Fibroblast of mammary gland (primary cell): ENCODE measurements around the gene FLCN.
"Not testable (repeated sequence)": the region's sequence is repeated elsewhere in the genome, so short reads cannot be mapped to it uniquely, and the experiment has no call there.

ENCODE experiments used
- DNase-seq: peaks from one replicate; pipeline ENCODE4 v3.0.0-alpha.2; 2010; ENCODE audit warnings: low read depth
- H3K4me3 ChIP-seq: 2 replicates; pipeline ENCODE4 v1.5.1; 2011; ENCODE audit warnings: low read depth, mild to moderate bottlenecking, low read length, moderate library complexity; ENCODE audit not compliant: control insufficient read depth
- TF ChIP-seq, protein P1 (sequence below): conservative IDR thresholded peaks from 2 replicates; pipeline ENCODE4 v1.5.1; 2011; ENCODE audit warnings: low read depth, low read length, inconsistent platforms; ENCODE audit not compliant: control insufficient read depth, insufficient read depth

The FLCN gene

DNA sequence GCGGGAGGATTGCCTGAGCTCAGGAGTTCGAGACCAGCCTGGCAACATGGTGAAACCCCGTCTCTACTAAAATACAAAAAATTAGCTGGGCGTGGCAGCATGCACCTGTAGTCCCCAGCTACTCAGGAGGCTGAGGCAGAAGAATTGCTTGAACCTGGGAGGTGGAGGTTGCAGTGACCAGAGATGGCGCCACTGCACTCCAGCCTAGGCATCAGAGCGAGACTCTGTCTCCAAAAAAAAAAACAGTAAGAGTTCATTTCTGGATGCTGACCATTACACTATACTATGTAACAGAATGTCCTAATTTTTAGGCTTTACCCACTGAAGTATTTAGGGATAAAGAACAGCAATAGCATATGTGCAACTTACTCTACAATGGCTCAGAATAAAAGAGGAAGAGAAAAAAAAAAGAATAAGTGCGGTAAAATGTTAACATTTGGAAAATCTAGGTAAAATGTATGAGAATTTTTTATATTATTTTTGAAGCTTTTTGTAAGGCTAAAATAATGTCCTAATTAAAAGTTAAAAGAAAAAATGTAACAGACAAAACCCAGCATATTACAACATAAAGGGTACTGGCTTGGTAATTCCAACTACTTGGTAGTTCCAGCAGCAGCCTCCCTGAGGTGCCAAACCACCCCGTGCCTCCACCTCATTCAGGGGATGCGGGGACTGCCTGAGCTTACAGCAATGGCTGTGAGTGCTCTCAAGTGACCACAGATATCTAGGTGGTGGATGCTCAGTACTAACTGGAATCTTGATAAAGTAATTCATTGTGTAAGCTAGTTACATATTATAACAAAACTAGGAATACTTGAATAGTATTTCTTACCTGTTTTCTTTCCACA lies 33.2 kb upstream of the FLCN start:
- peak; percentile 13 for DNase-seq
- TF ChIP-seq, protein P1, sequence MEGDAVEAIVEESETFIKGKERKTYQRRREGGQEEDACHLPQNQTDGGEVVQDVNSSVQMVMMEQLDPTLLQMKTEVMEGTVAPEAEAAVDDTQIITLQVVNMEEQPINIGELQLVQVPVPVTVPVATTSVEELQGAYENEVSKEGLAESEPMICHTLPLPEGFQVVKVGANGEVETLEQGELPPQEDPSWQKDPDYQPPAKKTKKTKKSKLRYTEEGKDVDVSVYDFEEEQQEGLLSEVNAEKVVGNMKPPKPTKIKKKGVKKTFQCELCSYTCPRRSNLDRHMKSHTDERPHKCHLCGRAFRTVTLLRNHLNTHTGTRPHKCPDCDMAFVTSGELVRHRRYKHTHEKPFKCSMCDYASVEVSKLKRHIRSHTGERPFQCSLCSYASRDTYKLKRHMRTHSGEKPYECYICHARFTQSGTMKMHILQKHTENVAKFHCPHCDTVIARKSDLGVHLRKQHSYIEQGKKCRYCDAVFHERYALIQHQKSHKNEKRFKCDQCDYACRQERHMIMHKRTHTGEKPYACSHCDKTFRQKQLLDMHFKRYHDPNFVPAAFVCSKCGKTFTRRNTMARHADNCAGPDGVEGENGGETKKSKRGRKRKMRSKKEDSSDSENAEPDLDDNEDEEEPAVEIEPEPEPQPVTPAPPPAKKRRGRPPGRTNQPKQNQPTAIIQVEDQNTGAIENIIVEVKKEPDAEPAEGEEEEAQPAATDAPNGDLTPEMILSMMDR: peak; percentile 25
- H3K4me3 ChIP-seq: no peak overlapping the region

DNA sequence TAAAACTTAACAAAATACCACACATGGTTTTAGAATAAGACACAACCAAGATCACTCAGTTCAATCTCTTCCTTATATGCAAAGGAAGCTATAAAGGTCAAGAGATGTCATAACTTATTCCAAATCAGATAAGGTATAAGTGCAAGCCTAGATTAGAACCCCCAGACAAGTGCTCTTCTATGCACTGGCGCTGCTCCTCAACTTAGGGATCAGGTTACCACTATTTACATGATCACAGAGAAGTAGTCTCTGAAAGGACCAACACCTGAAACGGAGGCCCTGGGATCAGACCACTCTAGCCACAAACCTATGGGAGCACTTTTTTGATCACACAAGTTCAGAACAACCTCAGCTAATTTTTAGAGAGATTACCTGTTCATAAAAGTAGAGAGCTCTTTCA lies 27.5 kb upstream of the FLCN start:
- H3K4me3 ChIP-seq: no peak overlapping the region
- DNase-seq: no peak
- TF ChIP-seq, protein P1: no peak

DNA sequence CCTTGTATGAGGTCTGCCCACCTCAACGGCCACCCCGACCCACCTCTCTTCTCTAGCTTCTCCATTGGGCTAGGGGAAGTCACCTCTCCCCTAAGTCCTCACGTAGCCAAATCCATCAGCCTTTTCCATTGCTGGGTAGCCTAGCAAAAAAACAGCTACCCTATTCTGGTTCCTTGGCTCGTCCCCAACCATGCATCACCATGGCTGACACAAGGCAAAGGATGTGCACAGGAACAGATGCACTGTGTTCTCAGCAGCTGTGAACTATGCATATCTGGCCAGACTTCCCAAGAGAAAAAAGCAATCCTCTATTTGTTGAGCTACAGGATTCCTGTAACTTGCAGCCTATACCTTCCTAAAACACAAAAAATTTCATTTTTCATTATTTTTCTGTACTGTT lies 22.0 kb upstream of the FLCN start:
- TF ChIP-seq, protein P1: no peak
- DNase-seq: no peak
- no peak overlapping the region for H3K4me3 ChIP-seq

DNA sequence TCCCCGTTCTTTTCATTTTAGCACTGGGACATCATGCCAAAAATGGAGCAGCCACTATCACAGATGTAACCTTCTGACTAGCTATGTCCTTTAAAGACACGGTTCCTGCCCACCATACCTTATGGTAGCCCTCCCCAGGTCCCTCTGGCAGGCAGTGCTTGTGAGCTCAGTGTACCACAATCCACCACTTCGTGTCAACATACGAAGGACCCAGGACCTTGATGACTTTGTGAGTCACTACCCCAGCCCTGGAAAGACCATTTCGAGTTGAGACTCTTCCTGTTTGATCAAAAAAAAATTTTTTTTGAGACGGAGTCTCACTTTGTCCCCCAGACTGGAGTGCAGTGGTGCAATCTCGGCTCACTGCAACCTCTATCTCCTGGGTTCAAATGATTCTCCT lies 21.0 kb upstream of the FLCN start:
- H3K4me3 ChIP-seq: no peak overlapping the region
- TF ChIP-seq, protein P1: no peak
- DNase-seq: no peak

DNA sequence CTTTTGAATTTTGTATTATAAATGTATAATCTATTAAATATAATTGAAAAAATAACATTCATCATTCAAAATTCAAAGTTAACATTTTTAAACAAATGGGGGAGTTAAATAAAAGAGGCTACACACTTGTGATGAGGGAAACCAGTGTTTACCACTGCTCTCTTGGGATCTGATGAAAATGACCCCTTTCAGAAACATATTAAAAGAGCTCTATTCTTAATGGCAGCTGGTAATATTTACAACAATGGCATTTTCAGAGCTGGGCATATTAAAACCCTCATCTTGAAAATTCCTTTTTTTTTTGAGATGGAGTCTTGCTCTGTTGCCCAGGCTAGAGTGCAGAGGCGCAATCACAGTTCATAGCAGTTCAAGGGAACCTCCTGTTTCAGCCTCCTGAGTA lies 19.3 kb upstream of the FLCN start:
- no peak overlapping the region for H3K4me3 ChIP-seq
- DNase-seq: no peak
- TF ChIP-seq, protein P1: no peak

DNA sequence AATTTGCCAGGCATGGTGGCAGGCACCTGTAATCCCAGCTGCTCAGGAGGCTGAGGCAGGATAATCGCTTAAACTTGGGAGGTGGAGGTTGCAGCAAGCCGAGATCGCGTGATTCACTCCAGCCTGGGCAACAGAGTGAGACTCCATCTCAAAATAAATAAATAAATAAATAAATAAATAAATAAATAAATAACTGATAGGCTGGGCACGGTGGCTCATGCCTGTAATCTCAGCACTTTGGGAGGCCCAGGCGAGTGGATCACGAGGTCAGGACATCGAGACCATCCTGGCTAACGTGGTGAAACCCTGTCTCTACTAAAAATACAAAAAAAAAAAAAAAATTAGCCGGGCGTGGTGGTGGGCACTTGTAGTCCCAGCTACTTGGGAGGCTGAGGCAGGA lies 18.7 kb upstream of the FLCN start:
- not testable (repeated sequence) for DNase-seq, H3K4me3 ChIP-seq

DNA sequence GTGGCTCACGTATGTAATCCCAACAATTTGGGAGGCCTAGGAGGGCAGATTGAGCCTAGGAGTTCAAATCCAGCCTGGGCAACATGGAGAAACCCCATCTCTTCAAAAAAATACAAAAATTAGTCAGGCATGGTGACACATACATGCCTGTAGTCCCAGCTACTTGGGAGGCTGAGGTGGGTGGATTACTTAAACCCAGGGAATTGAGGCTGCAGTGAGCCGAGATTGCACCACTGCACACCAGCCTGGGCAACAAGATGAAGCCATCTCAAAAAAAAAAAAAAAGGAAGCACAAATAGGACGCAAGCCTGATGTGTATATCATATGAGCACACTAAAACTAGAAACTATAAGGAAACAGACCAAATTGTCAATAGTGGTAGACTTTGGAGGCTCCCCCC lies 17.1 kb upstream of the FLCN start:
- TF ChIP-seq, protein P1: no peak
- DNase-seq: peak; percentile 56
- H3K4me3 ChIP-seq: no peak overlapping the region
